ENCODE data around the gene CHEK1. TPM values are rescaled to one million over a fixed set of nuclear protein-coding genes. Genes with fewer than 3 reads are reported as not detected.

CHEK1 gene
- total and polyA plus RNA-seq, 9 of the 15 experiments (the other 6 are each of a cell fraction or from before 2014, with no cell fraction given) = 62.6 to 108 (median 87.5) TPM

- TF ChIP-seq HDAC2 (IDR thresholded peaks at IDR 0.05) = peak; percentile 76; the same call in 1 of the 2 replicates
- peak in 1 of 2 experiments; percentile 96; a peak in 2 of 4 replicates for TF ChIP-seq HDAC1 (IDR thresholded peaks at IDR 0.05)
- TF ChIP-seq THRB (CRISPR knock-in tag; conservative IDR thresholded peaks at IDR 0.05) = peak; percentile 96
- TF ChIP-seq ZC3H8 (IDR thresholded peaks at IDR 0.05) = peak; percentile 85; the same call in 1 of the 2 replicates
- no peak for TF ChIP-seq XRCC4 (IDR thresholded peaks at IDR 0.05; ENCODE audit: extremely low read depth, insufficient read depth, insufficient read length)
- peak; percentile 55; the same call in 1 of the 2 replicates for TF ChIP-seq ZBTB49 (CRISPR knock-in tag; IDR thresholded peaks at IDR 0.05; ENCODE audit: borderline replicate concordance)
- peak; percentile 97 for TF ChIP-seq E2F4 (CRISPR knock-in tag; IDR thresholded peaks at IDR 0.05; ENCODE audit: low read depth)
- 0 out of 2 replicates have a peak, but pooled peaks have one; percentile 73 for TF ChIP-seq ZFPM2 (CRISPR knock-in tag; IDR thresholded peaks at IDR 0.05)
- no peak for TF ChIP-seq CHCHD3 (CRISPR knock-in tag; IDR thresholded peaks at IDR 0.05)
- no peak for TF ChIP-seq FOXK1 (CRISPR knock-in tag; IDR thresholded peaks at IDR 0.05; ENCODE audit: borderline replicate concordance)
- TF ChIP-seq ZSCAN29 (IDR thresholded peaks at IDR 0.05) = no peak
- TF ChIP-seq ILF3 (IDR thresholded peaks at IDR 0.05; ENCODE audit: borderline replicate concordance) = no peak; the same call in 1 of the 2 replicates
- TF ChIP-seq HEY1 (CRISPR knock-in tag; IDR thresholded peaks at IDR 0.05; ENCODE audit: borderline replicate concordance) = no peak
- TF ChIP-seq TSHZ1 (CRISPR knock-in tag; IDR thresholded peaks at IDR 0.05) = no peak
These were observed 796 bp downstream of the CHEK1 start (continued) for GRCh38 chr11:125625630-125626287.
